GM10266 (cell line): ENCODE data around the gene ATG9B.
A peak's percentile ranks its signal among the peaks of the same experiment; 100 is the strongest.

Experiments
- DNase-seq: peaks from one replicate; pipeline ENCODE4 v3.0.0; 2012; ENCODE audit errors: extremely low spot score
- CTCF ChIP-seq: IDR thresholded peaks from 2 replicates; pipeline ENCODE4 v1.5.1; 2012; ENCODE audit warnings: mild to moderate bottlenecking, low read depth; ENCODE audit not compliant: control insufficient read depth, insufficient read depth; ENCODE audit errors: missing control alignments

ATG9B gene

DNA sequence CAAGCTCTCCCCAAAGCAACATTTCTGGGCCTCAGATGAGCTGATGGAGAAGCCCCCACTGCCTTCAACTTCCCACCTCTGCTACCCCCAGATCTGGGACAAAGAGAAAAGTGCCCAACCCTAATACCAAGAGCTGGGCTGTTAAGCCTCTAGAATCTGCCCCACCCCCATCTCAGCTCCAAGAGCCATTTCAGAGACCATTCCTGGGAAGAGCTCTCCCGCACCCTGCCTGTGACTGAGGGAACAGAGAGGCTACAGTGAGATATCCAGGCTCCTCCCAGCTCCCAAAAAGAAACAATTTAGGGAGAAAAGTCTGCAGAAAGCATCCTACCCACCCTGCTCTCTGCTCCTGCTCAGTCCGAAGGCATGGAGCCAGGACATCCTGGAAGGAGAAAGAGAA, 43.6 kb downstream of the ATG9B start:
- TF ChIP-seq CTCF = no peak
- no peak for DNase-seq

DNA sequence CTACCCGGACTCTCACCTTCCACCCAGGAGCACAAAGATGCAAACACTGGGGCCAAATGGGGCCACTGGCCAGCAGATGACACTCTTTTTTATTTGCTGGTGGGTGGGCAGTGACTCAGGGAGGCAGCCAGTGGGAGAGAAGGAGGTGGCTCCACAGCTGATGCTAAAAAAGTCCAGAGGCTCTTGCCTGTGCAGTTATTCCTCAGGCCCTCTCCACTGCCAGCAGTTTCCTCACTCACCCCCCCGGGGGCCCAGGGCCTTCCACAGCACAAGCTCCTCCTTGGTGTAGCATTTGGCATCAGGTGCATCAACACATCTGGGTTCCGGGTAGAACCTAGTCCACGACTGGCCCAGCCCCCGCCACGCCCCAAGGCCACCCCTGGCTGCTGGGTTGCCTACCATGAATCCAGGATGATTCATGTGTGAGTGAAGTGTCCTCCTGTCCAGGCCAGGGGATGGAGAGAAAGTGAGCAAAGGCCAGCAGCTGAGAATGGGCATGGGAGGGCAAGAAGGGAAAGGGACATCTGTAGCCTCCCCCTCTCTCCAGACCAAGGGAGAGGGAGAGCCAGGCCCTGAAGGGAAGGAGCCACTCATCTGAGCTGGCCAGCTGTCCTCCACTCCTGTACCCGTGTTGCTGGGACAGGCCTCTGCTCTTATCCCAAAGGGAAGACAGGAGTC, 44.4 kb downstream of the ATG9B start:
- no peak for TF ChIP-seq CTCF
- DNase-seq = no peak

GRCh38 chr7:150978126-150978789, 46.0 kb downstream of the ATG9B start, which contains the start of gene KCNH2:
Gene KCNH2 (minus strand): TSS chr7:150978321. CDS start chr7:150977913, 408 bp downstream.
- DNase-seq = peak; percentile 76
- TF ChIP-seq CTCF = no peak

DNA sequence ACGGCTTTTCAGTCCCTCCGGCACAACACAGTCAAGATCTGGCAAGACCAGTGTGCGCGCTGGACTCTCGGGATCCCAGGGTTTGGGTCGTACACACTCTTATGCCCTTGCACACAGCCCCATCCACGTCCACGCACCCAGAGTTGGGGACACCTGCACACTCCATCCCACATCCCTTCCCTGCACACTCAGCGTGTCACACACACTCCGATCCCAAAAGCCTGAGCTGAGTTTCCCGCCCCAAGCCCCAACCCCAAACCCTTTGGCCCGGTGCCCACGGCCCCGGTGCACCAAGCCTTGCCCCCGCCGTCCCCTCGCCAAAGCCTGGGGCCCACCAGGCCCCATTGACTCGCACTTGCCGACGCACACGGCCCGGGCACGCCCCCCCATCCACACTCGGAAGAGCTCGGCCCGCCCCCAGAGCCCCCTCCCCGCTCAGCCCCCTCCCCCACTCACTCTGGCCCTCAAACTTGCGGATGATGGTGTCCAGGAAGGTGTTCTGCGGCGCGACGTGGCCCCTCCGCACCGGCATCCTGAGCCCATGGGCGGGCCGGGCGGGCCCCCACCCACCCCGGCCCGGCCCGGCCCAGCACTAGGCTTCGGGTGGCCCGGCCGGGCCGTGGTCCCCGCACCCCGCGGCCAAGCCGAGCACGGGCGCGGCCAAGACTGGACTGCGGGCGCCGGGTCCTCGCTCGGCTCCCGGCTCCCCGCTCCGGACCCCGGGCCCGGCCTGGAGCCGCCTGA, 46.7 kb downstream of the ATG9B start:
- DNase-seq = no peak

DNA sequence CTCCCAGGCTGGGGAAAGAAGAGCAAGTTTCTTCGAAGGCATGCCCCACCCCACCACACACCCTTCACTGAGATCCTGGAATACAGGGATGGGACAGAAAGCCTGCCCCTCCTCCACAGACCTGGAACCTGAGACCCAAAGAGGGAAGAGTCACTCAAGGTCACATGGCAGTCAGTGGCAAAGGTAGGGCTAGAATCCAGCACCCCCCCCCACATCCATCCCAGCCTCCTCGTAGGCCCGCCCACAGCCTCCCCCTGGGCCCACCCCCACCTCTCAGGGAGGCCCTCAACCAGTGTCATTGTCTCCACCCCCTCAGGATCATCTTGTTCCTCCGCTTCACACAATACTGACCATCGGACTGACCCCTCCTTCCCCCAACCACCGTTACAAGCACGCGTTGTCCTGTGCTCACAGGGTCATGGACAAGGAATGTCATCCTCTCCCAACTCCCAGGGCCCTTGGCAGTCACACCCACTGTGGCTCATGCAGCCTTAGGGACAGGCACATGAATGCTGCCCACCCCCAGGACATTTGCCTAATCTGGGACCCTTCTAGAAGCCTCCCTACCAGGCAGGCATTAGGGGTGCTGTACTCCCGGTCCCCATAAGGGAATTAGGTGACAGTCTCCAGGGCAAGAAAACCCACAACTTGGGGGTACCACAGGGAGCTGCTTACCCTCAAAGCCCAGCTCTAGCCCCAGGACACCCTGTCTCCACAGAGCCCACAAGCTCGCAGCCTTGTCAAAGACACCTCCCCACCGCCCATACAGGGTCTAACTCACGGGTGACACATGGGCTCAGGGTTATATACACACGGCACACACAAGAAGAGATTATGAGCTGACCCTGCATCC, 47.5 kb downstream of the ATG9B start:
- no peak for DNase-seq
- no peak for TF ChIP-seq CTCF

More for the DNA sequence above, 46.7 kb downstream of the ATG9B start:
- TF ChIP-seq CTCF = no peak

- no peak for TF ChIP-seq CTCF
Measured at GRCh38 chr7:150975536-150976319, 48.6 kb downstream of the ATG9B start.

More at GRCh38 chr7:150975536-150976319, 48.6 kb downstream of the ATG9B start:
- DNase-seq = no peak
